M059J (cell line): ENCODE data around the gene CNPY1. TPM values are rescaled to one million over a fixed set of nuclear protein-coding genes. Genes with fewer than 3 reads are reported as not detected.
"Not testable (repeated sequence)": the region's sequence is repeated elsewhere in the genome, so short reads cannot be mapped to it uniquely, and the experiment has no call there.

Experiments used
- DNase-seq: peaks from one replicate; pipeline ENCODE4 v3.0.0-alpha.2; 2012; ENCODE audit warnings: low read depth
- total RNA-seq: library from RNA; depleted of rRNA; stranded (reverse); fragments of >200 nt; shearing (Covaris generic); gene quantifications from 2 replicates; pipeline ENCODE4 v1.2.3, GENCODE V29; 2014

CNPY1 gene
- total RNA-seq, 1 experiment from 2014 or later, result not detected

GRCh38 chr7:155533120-155533826, 13.1 kb downstream of the CNPY1 start:
- no peak for DNase-seq

GRCh38 chr7:155532792-155533119, 13.6 kb downstream of the CNPY1 start:
- DNase-seq, result no peak

GRCh38 chr7:155531681-155532080, 14.7 kb downstream of the CNPY1 start:
- DNase-seq, result no peak

GRCh38 chr7:155530601-155531000, 15.8 kb downstream of the CNPY1 start:
- no peak for DNase-seq

GRCh38 chr7:155529845-155530244, 16.5 kb downstream of the CNPY1 start:
- no peak for DNase-seq

GRCh38 chr7:155529346-155529745, 17.0 kb downstream of the CNPY1 start:
- DNase-seq, result no peak

- no peak for DNase-seq
Measured at GRCh38 chr7:155527664-155528063, 18.7 kb downstream of the CNPY1 start.

GRCh38 chr7:155526225-155526624, 20.1 kb downstream of the CNPY1 start:
- no peak for DNase-seq

GRCh38 chr7:155524018-155524556, 22.3 kb downstream of the CNPY1 start:
- DNase-seq, result no peak

- DNase-seq, result no peak
Measured at GRCh38 chr7:155523168-155523675, 23.1 kb downstream of the CNPY1 start.

GRCh38 chr7:155521743-155522398, 24.5 kb downstream of the CNPY1 start:
- no peak for DNase-seq

GRCh38 chr7:155521007-155521742, 25.2 kb downstream of the CNPY1 start:
- no peak for DNase-seq

GRCh38 chr7:155520114-155520513, 26.2 kb downstream of the CNPY1 start:
- DNase-seq, result no peak

- DNase-seq, result not testable (repeated sequence)
Measured at GRCh38 chr7:155519358-155519757, 27.0 kb downstream of the CNPY1 start.

- no peak for DNase-seq
Measured at GRCh38 chr7:155518633-155519032, 27.7 kb downstream of the CNPY1 start.

- no peak for DNase-seq
Measured at GRCh38 chr7:155517969-155518368, 28.4 kb downstream of the CNPY1 start.

GRCh38 chr7:155517452-155517851, 28.9 kb downstream of the CNPY1 start:
- DNase-seq, result no peak

- no peak for DNase-seq
Measured at GRCh38 chr7:155516466-155516865, 29.9 kb downstream of the CNPY1 start.

GRCh38 chr7:155515318-155515717, 31.0 kb downstream of the CNPY1 start:
- DNase-seq, result no peak

- DNase-seq, result no peak
Measured at GRCh38 chr7:155514296-155514695, 32.1 kb downstream of the CNPY1 start.

- DNase-seq, result no peak
Measured at GRCh38 chr7:155513543-155514285, 32.6 kb downstream of the CNPY1 start.
